ENCODE data around the gene ACE.

ACE gene

GRCh38 chr17:63445571-63445953 lies 31.3 kb upstream of the ACE start (continued):
- TF ChIP-seq AEBP2 (tag by site-specific recombination; IDR thresholded peaks at IDR 0.05; ENCODE audit: borderline replicate concordance) (no peak), TSHZ1 (tag by site-specific recombination; IDR thresholded peaks at IDR 0.05; ENCODE audit: borderline replicate concordance) (no peak), ZNF133 (tag by site-specific recombination; IDR thresholded peaks at IDR 0.05) (no peak), ZNF704 (tag by site-specific recombination; IDR thresholded peaks at IDR 0.05) (no peak), ZNF560 (tag by site-specific recombination; IDR thresholded peaks at IDR 0.05; ENCODE audit: borderline replicate concordance) (no peak), KLF1 (tag by site-specific recombination; IDR thresholded peaks at IDR 0.05) (no peak), ZFP69B (tag by site-specific recombination; IDR thresholded peaks at IDR 0.05) (no peak), ZNF239 (tag by site-specific recombination; IDR thresholded peaks at IDR 0.05) (no peak), ZBTB8A (tag by site-specific recombination; IDR thresholded peaks at IDR 0.05) (0 out of 2 replicates have a peak, but pooled peaks have one; percentile 14), ZNF488 (tag by site-specific recombination; IDR thresholded peaks at IDR 0.05) (no peak), ZNF184 (tag by site-specific recombination; IDR thresholded peaks at IDR 0.05) (no peak), ZNF24 (tag by site-specific recombination; IDR thresholded peaks at IDR 0.05) (no peak), ZNF19 (tag by site-specific recombination; IDR thresholded peaks at IDR 0.05; ENCODE audit: low read depth) (no peak), ZBTB7A (tag by site-specific recombination; IDR thresholded peaks at IDR 0.05; ENCODE audit: low read depth) (no peak), YY2 (tag by site-specific recombination; IDR thresholded peaks at IDR 0.05) (no peak), ZFHX2 (tag by site-specific recombination; conservative IDR thresholded peaks at IDR 0.05) (peak; percentile 14; the same call in 1 of the 2 replicates), ZNF785 (tag by site-specific recombination; IDR thresholded peaks at IDR 0.05) (no peak), ZNF416 (tag by site-specific recombination; IDR thresholded peaks at IDR 0.05) (no peak), ZNF626 (tag by site-specific recombination; IDR thresholded peaks at IDR 0.05) (no peak), ZNF311 (tag by site-specific recombination; IDR thresholded peaks at IDR 0.05; ENCODE audit: borderline replicate concordance) (no peak), ZNF140 (tag by site-specific recombination; IDR thresholded peaks at IDR 0.05) (no peak), ZNF776 (tag by site-specific recombination; IDR thresholded peaks at IDR 0.05; ENCODE audit: borderline replicate concordance) (no peak), ZNF791 (tag by site-specific recombination; IDR thresholded peaks at IDR 0.05) (no peak), BCL11B (tag by site-specific recombination; IDR thresholded peaks at IDR 0.05; ENCODE audit: low read depth) (no peak), KLF9 (tag by site-specific recombination; IDR thresholded peaks at IDR 0.05; ENCODE audit: low read depth) (no peak), SP7 (tag by site-specific recombination; IDR thresholded peaks at IDR 0.05) (no peak), MYNN (tag by site-specific recombination; IDR thresholded peaks at IDR 0.05; ENCODE audit: borderline replicate concordance) (no peak), ZNF76 (tag by site-specific recombination; IDR thresholded peaks at IDR 0.05; ENCODE audit: borderline replicate concordance, low read depth) (no peak)
- TF ChIP-seq, protein P1, sequence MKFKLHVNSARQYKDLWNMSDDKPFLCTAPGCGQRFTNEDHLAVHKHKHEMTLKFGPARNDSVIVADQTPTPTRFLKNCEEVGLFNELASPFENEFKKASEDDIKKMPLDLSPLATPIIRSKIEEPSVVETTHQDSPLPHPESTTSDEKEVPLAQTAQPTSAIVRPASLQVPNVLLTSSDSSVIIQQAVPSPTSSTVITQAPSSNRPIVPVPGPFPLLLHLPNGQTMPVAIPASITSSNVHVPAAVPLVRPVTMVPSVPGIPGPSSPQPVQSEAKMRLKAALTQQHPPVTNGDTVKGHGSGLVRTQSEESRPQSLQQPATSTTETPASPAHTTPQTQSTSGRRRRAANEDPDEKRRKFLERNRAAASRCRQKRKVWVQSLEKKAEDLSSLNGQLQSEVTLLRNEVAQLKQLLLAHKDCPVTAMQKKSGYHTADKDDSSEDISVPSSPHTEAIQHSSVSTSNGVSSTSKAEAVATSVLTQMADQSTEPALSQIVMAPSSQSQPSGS (tag by site-specific recombination; IDR thresholded peaks at IDR 0.05; ENCODE audit: low read depth): no peak
- TF ChIP-seq, protein P2, sequence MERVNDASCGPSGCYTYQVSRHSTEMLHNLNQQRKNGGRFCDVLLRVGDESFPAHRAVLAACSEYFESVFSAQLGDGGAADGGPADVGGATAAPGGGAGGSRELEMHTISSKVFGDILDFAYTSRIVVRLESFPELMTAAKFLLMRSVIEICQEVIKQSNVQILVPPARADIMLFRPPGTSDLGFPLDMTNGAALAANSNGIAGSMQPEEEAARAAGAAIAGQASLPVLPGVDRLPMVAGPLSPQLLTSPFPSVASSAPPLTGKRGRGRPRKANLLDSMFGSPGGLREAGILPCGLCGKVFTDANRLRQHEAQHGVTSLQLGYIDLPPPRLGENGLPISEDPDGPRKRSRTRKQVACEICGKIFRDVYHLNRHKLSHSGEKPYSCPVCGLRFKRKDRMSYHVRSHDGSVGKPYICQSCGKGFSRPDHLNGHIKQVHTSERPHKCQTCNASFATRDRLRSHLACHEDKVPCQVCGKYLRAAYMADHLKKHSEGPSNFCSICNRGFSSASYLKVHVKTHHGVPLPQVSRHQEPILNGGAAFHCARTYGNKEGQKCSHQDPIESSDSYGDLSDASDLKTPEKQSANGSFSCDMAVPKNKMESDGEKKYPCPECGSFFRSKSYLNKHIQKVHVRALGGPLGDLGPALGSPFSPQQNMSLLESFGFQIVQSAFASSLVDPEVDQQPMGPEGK (tag by site-specific recombination; IDR thresholded peaks at IDR 0.05): no peak

Measured in HEK293 (cell line).